NCI-H2171 treated with DMSO at 0.1 percent for 48 hours (cell line): ENCODE measurements around the gene SETD5.

Experiments
- DNase-seq: peaks from one replicate; lab custom pipeline; 2025; lab: John Stamatoyannopoulos, UW

Gene SETD5

DNA sequence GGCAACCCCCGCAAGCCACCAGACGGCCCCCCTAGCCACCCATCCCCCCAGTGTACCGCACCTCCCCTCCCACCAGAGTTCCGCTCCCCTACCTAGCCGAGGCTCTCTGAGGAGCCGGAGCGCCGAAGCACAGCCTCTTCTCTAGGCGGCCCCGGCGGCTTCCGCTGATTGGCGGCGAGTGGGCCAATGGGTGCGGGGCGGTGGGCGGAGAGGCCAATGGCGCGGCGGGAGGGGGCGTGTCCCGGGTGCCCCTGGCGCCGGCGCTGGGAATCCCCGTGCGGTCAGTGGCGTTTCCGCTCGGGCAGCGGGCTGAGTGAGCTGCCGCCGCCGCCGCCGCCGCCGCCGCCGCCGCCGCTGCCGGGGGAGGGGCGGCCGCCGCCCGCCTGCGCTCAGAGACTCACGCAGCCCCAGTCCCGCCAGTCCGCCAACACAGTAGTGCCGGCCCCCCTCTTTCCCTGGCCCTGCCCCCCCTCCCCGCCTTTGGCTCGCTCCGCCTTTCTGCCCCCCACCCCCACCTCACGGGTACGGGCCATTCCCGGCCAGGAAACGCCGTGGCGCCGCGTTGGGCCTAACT lies at the start of gene SETD5:
TSS of gene SETD5 (plus strand) at position 284 of the 574 bp plus-strand sequence. CDS start 31,324 bp downstream, outside the sequence.
- peak; percentile 81 for DNase-seq

DNA sequence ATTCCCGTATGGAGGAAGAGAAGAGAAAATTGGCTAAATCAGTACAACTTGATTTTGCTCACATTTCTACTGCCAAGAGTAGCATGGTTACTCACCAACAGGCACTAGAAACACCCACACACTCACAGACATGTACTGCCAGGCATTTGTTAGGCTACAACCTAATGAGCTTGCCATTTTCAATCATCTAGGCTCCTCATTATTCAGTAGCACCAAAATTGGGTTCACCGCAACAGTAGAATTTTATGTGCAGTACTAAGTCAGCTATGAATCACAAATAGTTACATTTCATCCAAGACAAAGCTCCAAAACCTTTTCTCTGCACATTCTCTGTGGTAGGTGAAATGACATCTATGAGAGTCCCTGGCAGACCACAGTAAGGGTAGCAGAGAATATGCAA lies 49.5 kb upstream of the SETD5 start:
- no peak for DNase-seq

DNA sequence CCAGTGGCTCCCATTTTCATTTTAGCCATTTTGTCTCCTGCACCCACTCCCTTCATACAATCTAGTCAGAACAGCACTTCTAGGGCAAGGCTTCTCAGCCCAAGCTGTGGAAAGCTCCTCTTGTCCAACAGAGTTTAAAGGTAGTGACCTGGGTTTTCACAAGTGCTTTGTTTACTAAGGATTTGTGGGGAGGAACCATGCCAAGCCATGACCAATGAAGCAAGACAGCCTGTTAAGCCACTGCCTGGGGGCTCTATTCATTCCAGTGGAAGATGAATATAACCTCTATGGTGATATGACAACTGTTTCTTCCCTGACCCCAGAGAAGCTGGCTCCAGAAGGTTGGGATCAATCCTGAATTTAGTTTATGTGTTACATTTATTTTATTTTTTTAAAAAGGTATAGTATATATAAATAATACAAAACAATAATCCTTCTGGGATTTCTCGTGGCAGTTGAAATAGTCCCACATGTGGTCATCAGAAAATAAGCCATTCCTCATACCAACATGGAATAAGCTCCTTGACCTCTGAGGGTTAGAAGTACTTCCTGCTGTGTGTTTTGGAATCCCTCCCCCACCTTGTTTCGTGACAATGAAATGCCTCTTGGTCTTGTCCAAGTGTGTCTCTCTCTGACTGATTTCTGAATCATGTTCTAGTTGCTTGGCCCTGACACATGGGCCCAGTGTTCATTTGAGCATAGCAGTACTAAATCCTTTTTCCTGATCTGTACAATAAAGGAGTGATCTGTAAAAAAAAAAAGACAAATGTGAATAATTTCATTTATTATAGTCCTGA lies 47.9 kb upstream of the SETD5 start:
- DNase-seq, result no peak

GRCh38 chr3:9351709-9352126 lies 45.7 kb upstream of the SETD5 start:
- no peak for DNase-seq

- DNase-seq, result peak; percentile 32
These were observed 44.3 kb upstream of the SETD5 start for GRCh38 chr3:9352917-9353752.

GRCh38 chr3:9361691-9362388 lies 35.6 kb upstream of the SETD5 start:
- DNase-seq, result no peak

GRCh38 chr3:9362731-9363530 lies 34.5 kb upstream of the SETD5 start, which contains the start of gene THUMPD3:
TSS of gene THUMPD3 (plus strand) at chr3:9363054. CDS start at chr3:9365069, 2,015 bp downstream.
- peak; percentile 85 for DNase-seq

DNA sequence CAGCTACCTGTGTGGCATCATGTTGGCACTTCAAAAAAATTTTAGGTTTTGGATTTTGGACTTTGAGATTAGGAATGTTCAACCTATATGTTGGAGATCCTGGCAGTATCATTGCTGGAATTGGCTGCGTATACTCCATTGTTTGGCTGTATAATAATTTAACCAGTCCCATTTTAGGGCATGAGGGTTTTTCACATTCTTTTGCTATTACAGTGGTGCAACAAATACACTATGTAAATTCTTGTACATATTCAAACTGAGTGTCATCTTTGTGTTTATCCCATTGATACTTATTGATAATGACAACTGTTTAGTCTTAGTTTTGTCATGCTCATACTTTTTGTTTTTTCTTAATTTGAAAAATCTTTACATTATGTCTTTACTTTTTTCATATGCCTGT lies 27.9 kb upstream of the SETD5 start:
- DNase-seq, result no peak

GRCh38 chr3:9373465-9373864 lies 23.9 kb upstream of the SETD5 start:
- no peak for DNase-seq

DNA sequence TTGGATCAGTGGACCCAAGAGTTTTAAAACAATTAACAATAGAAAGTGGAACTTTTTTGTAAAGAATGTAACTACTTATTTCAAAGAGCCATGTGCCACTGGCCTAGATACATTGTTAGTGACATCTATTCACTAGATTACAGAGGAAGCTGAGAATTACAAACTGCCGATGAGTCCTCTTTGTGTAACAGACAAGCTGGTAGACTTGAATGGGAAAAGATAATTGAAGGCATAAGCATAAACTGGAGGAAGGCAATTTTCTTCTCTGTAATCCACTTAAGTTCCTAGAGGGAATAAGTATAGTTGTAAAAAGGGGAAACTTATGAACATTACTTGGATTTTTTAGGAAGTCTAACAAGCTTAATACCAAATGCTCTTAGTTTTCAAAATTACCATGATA lies 19.4 kb upstream of the SETD5 start:
- no peak for DNase-seq

GRCh38 chr3:9379327-9379726 lies 18.1 kb upstream of the SETD5 start:
- DNase-seq, result no peak

- no peak for DNase-seq
These were observed 17.4 kb upstream of the SETD5 start for GRCh38 chr3:9380014-9380413.

DNA sequence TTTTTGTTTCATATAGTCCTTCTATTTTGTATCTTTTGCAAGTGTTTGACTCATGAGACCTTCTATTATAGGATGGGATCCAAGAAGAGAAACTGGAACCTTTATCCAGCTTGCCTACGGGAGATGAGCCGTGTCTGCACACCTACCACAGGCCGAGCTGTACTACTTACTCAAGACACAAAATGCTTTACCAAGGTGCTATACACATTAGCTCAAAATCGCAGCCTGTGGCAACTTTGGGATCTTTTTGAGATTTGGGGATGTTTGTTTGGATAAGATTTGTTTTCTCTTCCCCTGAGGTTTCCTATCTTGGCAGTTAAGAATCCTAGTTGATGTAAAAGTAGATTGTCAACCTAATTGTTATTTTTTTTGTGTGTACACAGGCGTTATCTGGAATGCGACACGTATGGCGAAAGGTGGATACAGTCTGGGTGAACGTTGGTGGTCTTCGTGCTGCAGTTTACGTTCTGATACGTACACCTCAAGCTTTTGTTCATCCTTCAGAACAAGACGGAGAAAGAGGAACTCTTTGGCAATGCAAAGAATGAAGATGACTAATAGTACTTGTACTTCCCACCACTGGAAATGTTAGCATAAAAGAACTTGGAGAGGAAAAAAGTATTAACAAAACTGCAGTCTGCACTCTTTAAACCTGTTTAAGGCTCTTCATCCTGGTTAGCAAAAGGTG lies 13.1 kb upstream of the SETD5 start:
- DNase-seq, result no peak

DNA sequence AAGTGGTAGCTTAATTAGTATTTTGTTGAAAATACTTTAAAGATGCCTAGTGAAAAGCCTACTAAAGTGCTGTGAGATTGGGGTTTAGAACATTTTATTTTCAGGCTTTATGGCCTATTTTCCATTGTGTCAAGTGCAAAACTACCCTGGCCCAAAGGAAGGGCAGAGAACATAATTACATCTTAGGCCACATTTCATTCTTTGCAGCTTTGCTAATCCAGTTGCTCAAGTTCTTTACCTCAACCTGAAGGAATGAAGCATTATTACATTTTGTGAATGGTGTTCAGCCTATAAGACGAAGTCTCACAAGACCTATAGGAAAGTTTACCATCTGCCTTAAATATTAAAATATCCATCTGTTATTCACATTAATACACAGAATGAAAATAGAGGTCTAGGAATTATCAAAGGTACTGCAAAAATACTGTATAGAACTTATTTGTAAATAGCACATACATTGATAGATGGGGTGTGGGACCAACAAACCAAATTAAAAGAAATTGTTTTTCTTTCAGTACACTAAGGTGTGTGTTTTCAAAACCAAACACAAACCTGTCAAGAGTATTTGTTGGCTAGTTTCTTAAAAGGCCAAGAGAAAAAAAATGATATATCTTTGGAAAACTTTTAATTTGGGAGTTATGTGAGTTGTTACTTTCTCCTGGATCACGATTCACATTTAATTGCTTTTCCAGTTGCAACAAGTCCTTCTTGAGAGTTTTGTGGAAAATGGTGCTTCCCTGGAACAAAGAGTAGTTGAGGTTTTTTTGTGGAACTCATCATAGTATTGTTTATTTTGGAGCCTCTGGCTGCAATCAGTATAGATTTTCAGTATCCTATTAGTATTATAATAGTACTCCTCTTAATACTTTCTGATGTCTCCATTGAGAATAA lies 12.0 kb upstream of the SETD5 start:
- no peak for DNase-seq

DNA sequence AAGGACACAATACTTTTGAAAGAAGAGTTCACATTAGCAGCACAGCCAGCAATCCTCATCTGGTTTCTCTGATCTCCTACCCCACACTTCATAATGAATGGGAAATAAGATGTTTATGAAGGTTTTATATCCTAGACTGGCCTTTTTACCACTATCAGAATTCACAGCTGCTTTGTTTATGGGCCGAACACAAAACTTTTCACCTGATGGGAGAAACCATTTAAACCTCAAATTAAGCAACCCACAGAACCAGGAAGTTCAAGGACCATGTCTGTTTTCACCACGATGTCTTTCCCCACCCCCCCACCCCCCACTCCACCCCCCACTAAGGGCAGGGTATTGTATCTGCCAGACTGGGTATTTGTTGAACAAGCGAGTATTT lies 11.3 kb upstream of the SETD5 start:
- DNase-seq, result no peak

DNA sequence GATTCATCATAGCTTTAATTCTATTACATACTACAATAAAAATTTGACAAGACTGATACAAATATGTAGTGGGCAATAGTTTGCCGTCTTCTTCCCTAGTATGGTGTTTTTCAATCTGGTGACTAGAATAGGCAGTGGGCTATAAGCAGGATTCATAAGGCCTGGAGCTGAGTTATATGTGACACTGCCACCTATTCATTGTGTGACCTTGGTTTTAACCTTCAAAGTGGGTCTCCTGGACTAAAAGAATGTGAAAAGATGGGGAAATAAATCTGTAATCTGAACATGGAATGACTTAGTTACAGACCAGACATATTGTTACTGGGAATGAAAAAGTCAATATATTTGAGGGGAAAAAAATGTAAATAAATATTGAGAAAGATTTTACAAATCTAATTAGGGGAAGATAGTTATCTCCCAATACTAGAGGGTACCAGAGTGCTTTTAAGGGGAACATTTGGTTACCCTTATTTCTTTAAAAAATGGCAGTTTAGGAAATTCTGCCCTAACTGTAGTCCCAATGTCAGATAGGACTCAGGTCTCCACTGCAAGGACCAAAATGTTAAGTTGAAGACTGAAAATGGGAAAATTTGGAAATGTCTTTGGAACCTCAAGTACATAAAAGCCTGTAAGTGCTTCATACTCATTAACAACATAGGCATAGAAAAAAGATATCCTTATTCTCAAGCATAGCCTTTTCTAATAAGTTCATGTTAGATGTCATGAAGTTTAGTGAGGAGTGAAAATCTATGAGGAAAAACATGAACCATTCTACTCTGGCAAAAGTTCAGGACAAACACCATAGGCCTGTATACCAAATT lies 10.7 kb upstream of the SETD5 start:
- DNase-seq, result no peak

DNA sequence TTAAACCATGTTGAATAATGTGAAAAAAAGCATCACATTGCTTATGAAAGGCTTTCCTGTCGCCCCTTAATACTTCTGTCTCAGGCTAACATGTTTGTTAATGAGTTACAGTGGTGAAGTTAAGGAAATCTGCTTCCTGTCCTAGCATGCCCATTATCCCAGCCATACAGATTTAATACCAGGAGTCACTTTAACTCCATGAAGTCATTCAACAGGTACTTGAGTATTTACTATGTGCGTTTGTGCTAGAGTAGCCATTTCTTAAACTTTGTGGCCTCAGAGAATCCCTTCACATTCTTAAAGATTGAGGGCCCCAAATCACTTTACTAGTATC lies 10.1 kb upstream of the SETD5 start:
- no peak for DNase-seq

DNA sequence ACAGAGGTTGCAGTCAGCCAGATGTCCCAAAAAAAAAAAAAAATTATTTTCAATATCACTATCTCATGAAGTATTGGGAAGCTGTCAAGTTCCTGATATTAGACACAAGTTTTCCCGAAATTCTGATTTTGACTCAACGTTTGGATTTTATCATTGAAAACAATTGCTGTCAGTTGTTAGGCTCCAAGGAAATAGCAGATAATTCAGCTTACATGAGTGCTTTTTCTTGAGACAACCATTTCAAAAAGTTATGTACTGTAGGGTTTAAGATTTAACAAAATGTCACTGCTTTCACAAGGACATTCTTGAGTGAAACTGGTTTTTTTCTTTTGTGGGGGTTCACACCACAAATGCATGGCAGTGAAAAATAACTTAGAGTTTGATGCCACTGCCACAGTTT lies 9.3 kb upstream of the SETD5 start:
- DNase-seq, result no peak
